HEK293 (cell line): ENCODE measurements around the gene FSIP1.

Source experiments
- CTCF ChIA-PET: fragments of 350-600 bp; formaldehyde crosslinking; extraction: SDS; loops from one replicate; lab custom pipeline; 2021; ENCODE audit warnings: antibody characterized with exemption; lab: Yijun Ruan, JAX
- POLR2A ChIA-PET: fragments of 300-600 bp; formaldehyde crosslinking; extraction: SDS; loops from one replicate; lab custom pipeline; 2020; ENCODE audit warnings: antibody characterized with exemption, inconsistent platforms; lab: Yijun Ruan, JAX
- H3K27ac ChIP-seq: fragments of 200-500 bp; sonication (Bioruptor generic); 2 replicates; pipeline ENCODE4 v1.5.1; 2014; ENCODE audit warnings: low read depth, low read length, control low read depth, inconsistent platforms; ENCODE audit errors: extremely low read depth
- H3K36me3 ChIP-seq, 2 experiments: fragments of 200-500 bp in 1 of 2; sonication (Bioruptor generic) in 1 of 2; 1 replicate in 1 of 2; 2 replicates in 1 of 2; pipeline ENCODE4 v1.5.1; 2014 to 2017; ENCODE audit warnings: inconsistent platforms in 2 of 2, low read length in 2 of 2; ENCODE audit not compliant: control insufficient read depth in 2 of 2, insufficient read depth in 1 of 2
- H3K4me1 ChIP-seq: fragments of 200-500 bp; sonication (Bioruptor generic); 2 replicates; pipeline ENCODE4 v1.5.1; 2014; ENCODE audit warnings: mild to moderate bottlenecking, low read length, inconsistent platforms; ENCODE audit not compliant: control insufficient read depth, insufficient read depth
- H3K4me3 ChIP-seq: 2 replicates; pipeline ENCODE4 v1.5.1; 2011; ENCODE audit warnings: low read depth, mild to moderate bottlenecking, control low read depth, low read length, moderate library complexity
- H3K9me3 ChIP-seq: fragments of 200-500 bp; sonication (Bioruptor generic); 2 replicates; pipeline ENCODE4 v1.5.1; 2014; ENCODE audit warnings: low read depth, low read length, inconsistent platforms; ENCODE audit not compliant: control insufficient read depth, insufficient read depth
- ATF2 ChIP-seq: fragments of 450-650 bp; formaldehyde crosslinking; IDR thresholded peaks from 2 replicates; pipeline ENCODE4 v1.5.1; 2016; ENCODE audit warnings: missing biosample characterization, missing genetic modification characterization, low read depth
- REPIN1 ChIP-seq: fragments of 450-650 bp; formaldehyde crosslinking; IDR thresholded peaks from 2 replicates; pipeline ENCODE4 v1.5.1; 2017; ENCODE audit warnings: missing biosample characterization, missing genetic modification characterization, low read depth
- SP3 ChIP-seq: fragments of 450-650 bp; formaldehyde crosslinking; IDR thresholded peaks from 2 replicates; pipeline ENCODE4 v1.5.1; 2016; ENCODE audit warnings: missing biosample characterization, missing genetic modification characterization
- TSHZ1 ChIP-seq: fragments of 450-650 bp; formaldehyde crosslinking; IDR thresholded peaks from 2 replicates; pipeline ENCODE4 v1.5.1; 2016; ENCODE audit warnings: missing biosample characterization, missing genetic modification characterization, borderline replicate concordance
- ZBTB6 ChIP-seq: fragments of 450-650 bp; formaldehyde crosslinking; IDR thresholded peaks from 2 replicates; pipeline ENCODE4 v1.5.1; 2017; ENCODE audit warnings: missing biosample characterization, missing genetic modification characterization
- ZIC2 ChIP-seq: fragments of 450-650 bp; formaldehyde crosslinking; IDR thresholded peaks from 2 replicates; pipeline ENCODE4 v1.5.1; 2016; ENCODE audit warnings: missing biosample characterization, missing genetic modification characterization
- ZNF112 ChIP-seq: fragments of 450-650 bp; formaldehyde crosslinking; IDR thresholded peaks from 2 replicates; pipeline ENCODE4 v1.5.0; 2017; ENCODE audit warnings: missing biosample characterization, missing genetic modification characterization
- ZNF24 ChIP-seq: fragments of 450-650 bp; formaldehyde crosslinking; IDR thresholded peaks from 2 replicates; pipeline ENCODE4 v1.5.1; 2016; ENCODE audit warnings: missing biosample characterization, missing genetic modification characterization
- ZNF280C ChIP-seq: fragments of 450-650 bp; formaldehyde crosslinking; IDR thresholded peaks from 2 replicates; pipeline ENCODE4 v1.5.1; 2016; ENCODE audit warnings: missing biosample characterization, missing genetic modification characterization
- ZNF335 ChIP-seq: fragments of 450-650 bp; formaldehyde crosslinking; conservative IDR thresholded peaks from 2 replicates; pipeline ENCODE4 v1.5.1; 2016; ENCODE audit warnings: missing biosample characterization, missing genetic modification characterization
- ZNF354C ChIP-seq: fragments of 450-650 bp; formaldehyde crosslinking; IDR thresholded peaks from 2 replicates; pipeline ENCODE4 v1.5.1; 2016; ENCODE audit warnings: missing biosample characterization, missing genetic modification characterization, low read depth, borderline replicate concordance
- ZNF501 ChIP-seq: fragments of 450-650 bp; formaldehyde crosslinking; IDR thresholded peaks from 2 replicates; pipeline ENCODE4 v1.5.1; 2016; ENCODE audit warnings: missing biosample characterization, missing genetic modification characterization
- ZNF560 ChIP-seq: fragments of 450-650 bp; formaldehyde crosslinking; IDR thresholded peaks from 2 replicates; pipeline ENCODE4 v1.5.1; 2017; ENCODE audit warnings: missing biosample characterization, missing genetic modification characterization, borderline replicate concordance
- ZNF600 ChIP-seq: fragments of 450-650 bp; formaldehyde crosslinking; IDR thresholded peaks from 2 replicates; pipeline ENCODE4 v1.5.1; 2016; ENCODE audit warnings: missing biosample characterization, missing genetic modification characterization
- ZNF629 ChIP-seq: fragments of 450-650 bp; formaldehyde crosslinking; IDR thresholded peaks from 2 replicates; pipeline ENCODE4 v1.5.1; 2017; ENCODE audit warnings: missing biosample characterization, missing genetic modification characterization
- ZNF654 ChIP-seq: fragments of 450-650 bp; formaldehyde crosslinking; IDR thresholded peaks from 2 replicates; pipeline ENCODE4 v1.5.1; 2016; ENCODE audit warnings: low read depth, missing biosample characterization, missing genetic modification characterization
- ZNF692 ChIP-seq: fragments of 450-650 bp; formaldehyde crosslinking; IDR thresholded peaks from 2 replicates; pipeline ENCODE4 v1.5.1; 2016; ENCODE audit warnings: missing biosample characterization, missing genetic modification characterization
- ZNF837 ChIP-seq: fragments of 450-650 bp; formaldehyde crosslinking; IDR thresholded peaks from 2 replicates; pipeline ENCODE4 v1.5.1; 2016; ENCODE audit warnings: missing biosample characterization, missing genetic modification characterization
- ZSCAN16 ChIP-seq: fragments of 450-650 bp; formaldehyde crosslinking; IDR thresholded peaks from 2 replicates; pipeline ENCODE4 v1.5.1; 2016; ENCODE audit warnings: missing biosample characterization, missing genetic modification characterization

The FSIP1 gene

GRCh38 chr15:39799552-39800011, 16.9 kb upstream of the FSIP1 start:
- POLR2A ChIA-PET, result no interaction called here
- CTCF ChIA-PET, result interaction anchor here (0.6 kb wide), 1 partner anchor 483 kb away, joined by 3 read pairs; the partner anchor contains the start of gene ANKRD63
- TF ChIP-seq ZBTB6 (tag by site-specific recombination) (no peak), ZNF501 (tag by site-specific recombination) (no peak), ATF2 (tag by site-specific recombination) (no peak), ZIC2 (tag by site-specific recombination) (no peak), ZNF600 (tag by site-specific recombination) (no peak), ZNF335 (tag by site-specific recombination) (no peak), ZNF629 (no peak), ZNF24 (tag by site-specific recombination) (no peak), SP3 (tag by site-specific recombination) (no peak), ZNF692 (tag by site-specific recombination) (no peak), ZNF560 (tag by site-specific recombination) (no peak), ZNF837 (tag by site-specific recombination) (no peak), ZSCAN16 (tag by site-specific recombination) (no peak), ZNF112 (tag by site-specific recombination) (no peak), REPIN1 (tag by site-specific recombination) (no peak), ZNF280C (tag by site-specific recombination) (no peak), ZNF354C (tag by site-specific recombination) (no peak), ZNF654 (no peak)

GRCh38 chr15:39798382-39798781, 15.7 kb upstream of the FSIP1 start:
- Histone ChIP-seq H3K36me3 (no peaks in the 10 kb centered on the region), H3K4me3 (no peak overlapping the region), H3K9me3 (no peaks in the 10 kb centered on the region), H3K4me1 (no peaks in the 10 kb centered on the region), H3K27ac (no peak overlapping the region)
- CTCF ChIA-PET, result no interaction called here
- POLR2A ChIA-PET, result no interaction called here
- no peak for TF ChIP-seq TSHZ1 (tag by site-specific recombination)

More at GRCh38 chr15:39799552-39800011, 16.9 kb upstream of the FSIP1 start:
- Histone ChIP-seq H3K36me3 (no peaks in the 10 kb centered on the region), H3K9me3 (no peaks in the 10 kb centered on the region), H3K4me1 (no peaks in the 10 kb centered on the region), H3K4me3 (no peak overlapping the region), H3K27ac (no peak overlapping the region)
